OCI-LY1 (cell line): ENCODE results near the gene RFESD.

Source experiments
- H2AFZ ChIP-seq: fragments of 200-600 bp; sonication (generic), shearing (Covaris generic); 2 replicates; pipeline ENCODE4 v1.6.0; 2014; ENCODE audit warnings: antibody characterized with exemption, mild to moderate bottlenecking, low read length
- H3F3A ChIP-seq: fragments of 200-600 bp; sonication (generic), shearing (Covaris generic); 2 replicates; pipeline ENCODE4 v1.6.0; 2014; ENCODE audit warnings: mild to moderate bottlenecking, antibody characterized with exemption, low read length, moderate library complexity; ENCODE audit not compliant: insufficient read depth
- H3K27ac ChIP-seq: fragments of 200-600 bp; sonication (generic); 2 replicates; pipeline ENCODE4 v1.5.1; 2014; ENCODE audit warnings: low read length, mixed run types, mild to moderate bottlenecking, low read depth; ENCODE audit not compliant: poor library complexity, severe bottlenecking
- H3K27me3 ChIP-seq: fragments of 200-600 bp; sonication (generic); 2 replicates; pipeline ENCODE4 v1.6.0; 2014; ENCODE audit warnings: antibody characterized with exemption, mild to moderate bottlenecking, low read length, moderate library complexity; ENCODE audit not compliant: insufficient read depth
- H3K36me3 ChIP-seq: fragments of 200-600 bp; sonication (generic); 2 replicates; pipeline ENCODE4 v1.6.1; 2014; ENCODE audit warnings: mild to moderate bottlenecking, antibody characterized with exemption, low read length, moderate library complexity, mixed read lengths; ENCODE audit not compliant: insufficient read depth
- H3K4me1 ChIP-seq: fragments of 200-600 bp; sonication (generic); 2 replicates; pipeline ENCODE4 v1.5.1; 2014; ENCODE audit warnings: mild to moderate bottlenecking, low read length, moderate library complexity; ENCODE audit not compliant: insufficient read depth, severe bottlenecking
- H3K4me2 ChIP-seq: fragments of 200-600 bp; sonication (generic), shearing (Covaris generic); 2 replicates; pipeline ENCODE4 v1.6.1; 2014; ENCODE audit warnings: low read length
- H3K4me3 ChIP-seq: fragments of 200-600 bp; sonication (generic); 2 replicates; pipeline ENCODE4 v1.5.1; 2014; ENCODE audit warnings: low read length, low read depth, mild to moderate bottlenecking, mixed read lengths; ENCODE audit not compliant: poor library complexity, severe bottlenecking
- H3K79me2 ChIP-seq: fragments of 200-600 bp; shearing (Covaris generic); 2 replicates; pipeline ENCODE4 v1.6.1; 2016; ENCODE audit warnings: mixed run types, low read length, mixed read lengths; ENCODE audit not compliant: insufficient read depth
- H3K9ac ChIP-seq: fragments of 200-600 bp; sonication (generic), shearing (Covaris generic); 2 replicates; pipeline ENCODE4 v1.6.1; 2014; ENCODE audit warnings: mild to moderate bottlenecking, low read length, mixed read lengths
- H3K9me2 ChIP-seq: fragments of 200-600 bp; sonication (generic), shearing (Covaris generic); 2 replicates; pipeline ENCODE4 v1.6.1; 2014; ENCODE audit warnings: low read depth, mild to moderate bottlenecking, low read length, mixed read lengths
- H3K9me3 ChIP-seq: fragments of 200-600 bp; shearing (Covaris generic); 2 replicates; pipeline ENCODE4 v1.6.1; 2014; ENCODE audit warnings: low read length, mixed read lengths
- H4K20me1 ChIP-seq: fragments of 200-600 bp; sonication (generic), shearing (Covaris generic); 2 replicates; pipeline ENCODE4 v1.6.0; 2016; ENCODE audit warnings: mild to moderate bottlenecking, low read length; ENCODE audit not compliant: insufficient read depth
- EZH2 ChIP-seq: fragments of 200-600 bp; sonication (generic), shearing (Covaris generic); IDR thresholded peaks from 2 replicates; pipeline ENCODE4 v1.8.0; 2017; ENCODE audit warnings: borderline replicate concordance, mixed run types, mild to moderate bottlenecking, antibody characterized with exemption, low read length, moderate library complexity, mixed read lengths
- TF ChIP-seq, protein P1 (sequence below): fragments of 200-600 bp; sonication (generic), shearing (Covaris generic); IDR thresholded peaks from 2 replicates; pipeline ENCODE4 v1.5.1; 2017; ENCODE audit warnings: mild to moderate bottlenecking, antibody characterized with exemption, low read length, moderate library complexity, mixed read lengths

RFESD gene

DNA sequence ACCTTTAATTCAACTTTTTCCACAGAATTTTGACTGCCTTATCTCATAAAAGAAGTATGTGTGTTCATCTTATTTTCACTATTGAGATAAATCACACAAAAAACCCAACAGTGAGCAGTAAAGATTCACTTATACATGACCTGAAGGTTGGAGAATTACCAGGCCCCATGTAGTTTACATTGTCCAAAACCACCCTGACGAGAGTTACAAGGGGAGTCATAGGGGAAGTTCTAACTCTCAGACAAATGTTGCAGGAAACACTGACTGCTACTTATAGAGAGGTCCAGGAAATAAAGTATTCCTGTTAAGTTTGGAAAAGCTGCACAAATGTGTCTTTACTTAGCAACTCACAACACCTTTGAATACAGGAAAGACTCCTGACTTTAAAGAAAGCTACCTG is 22.2 kb downstream of the RFESD start:
- H2AFZ ChIP-seq: no peak overlapping the region
- no peaks in the 10 kb centered on the region for H3K4me1 ChIP-seq
- no peaks in the 10 kb centered on the region for H3K9me2 ChIP-seq
- H4K20me1 ChIP-seq: no peaks in the 10 kb centered on the region
- H3K79me2 ChIP-seq: no peaks in the 10 kb centered on the region
- no peaks in the 10 kb centered on the region for H3K36me3 ChIP-seq
- no peak for TF ChIP-seq EZH2
- TF ChIP-seq, protein P1, sequence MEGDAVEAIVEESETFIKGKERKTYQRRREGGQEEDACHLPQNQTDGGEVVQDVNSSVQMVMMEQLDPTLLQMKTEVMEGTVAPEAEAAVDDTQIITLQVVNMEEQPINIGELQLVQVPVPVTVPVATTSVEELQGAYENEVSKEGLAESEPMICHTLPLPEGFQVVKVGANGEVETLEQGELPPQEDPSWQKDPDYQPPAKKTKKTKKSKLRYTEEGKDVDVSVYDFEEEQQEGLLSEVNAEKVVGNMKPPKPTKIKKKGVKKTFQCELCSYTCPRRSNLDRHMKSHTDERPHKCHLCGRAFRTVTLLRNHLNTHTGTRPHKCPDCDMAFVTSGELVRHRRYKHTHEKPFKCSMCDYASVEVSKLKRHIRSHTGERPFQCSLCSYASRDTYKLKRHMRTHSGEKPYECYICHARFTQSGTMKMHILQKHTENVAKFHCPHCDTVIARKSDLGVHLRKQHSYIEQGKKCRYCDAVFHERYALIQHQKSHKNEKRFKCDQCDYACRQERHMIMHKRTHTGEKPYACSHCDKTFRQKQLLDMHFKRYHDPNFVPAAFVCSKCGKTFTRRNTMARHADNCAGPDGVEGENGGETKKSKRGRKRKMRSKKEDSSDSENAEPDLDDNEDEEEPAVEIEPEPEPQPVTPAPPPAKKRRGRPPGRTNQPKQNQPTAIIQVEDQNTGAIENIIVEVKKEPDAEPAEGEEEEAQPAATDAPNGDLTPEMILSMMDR: no peak
- no peaks in the 10 kb centered on the region for H3F3A ChIP-seq
- H3K4me2 ChIP-seq: no peak overlapping the region
- H3K27ac ChIP-seq: no peak overlapping the region
- no peaks in the 10 kb centered on the region for H3K9me3 ChIP-seq
- H3K27me3 ChIP-seq: no peaks in the 10 kb centered on the region
- H3K4me3 ChIP-seq: no peak overlapping the region
- H3K9ac ChIP-seq: no peak overlapping the region

DNA sequence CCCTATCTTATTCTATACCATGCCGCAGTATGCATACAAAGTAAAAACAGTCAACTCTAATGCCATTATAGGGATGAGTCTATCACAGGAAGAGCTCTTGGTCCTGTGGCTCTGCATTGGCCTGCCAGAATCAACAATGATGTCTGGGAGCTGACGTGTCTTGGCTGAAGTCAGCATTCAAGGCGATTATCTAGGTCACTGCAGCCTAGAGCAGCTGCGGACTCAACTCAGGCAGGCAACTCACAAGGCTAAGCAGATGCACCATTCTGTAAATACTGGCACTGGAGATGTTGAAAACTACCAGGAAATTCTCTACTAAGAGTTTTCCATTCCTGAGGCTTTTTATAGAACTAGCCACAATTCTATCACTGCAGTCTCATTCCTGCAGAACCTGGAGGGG is 23.0 kb downstream of the RFESD start:
- Histone ChIP-seq H3K79me2 (no peaks in the 10 kb centered on the region), H3K9me3 (no peaks in the 10 kb centered on the region), H3K4me3 (no peak overlapping the region), H4K20me1 (no peaks in the 10 kb centered on the region), H3K27me3 (no peaks in the 10 kb centered on the region), H3K4me2 (no peak overlapping the region), H2AFZ (no peak overlapping the region), H3K9ac (no peak overlapping the region), H3K4me1 (no peaks in the 10 kb centered on the region), H3K36me3 (no peaks in the 10 kb centered on the region), H3F3A (no peaks in the 10 kb centered on the region), H3K9me2 (no peaks in the 10 kb centered on the region), H3K27ac (no peak overlapping the region)
- no peak for TF ChIP-seq EZH2
- TF ChIP-seq, protein P1: no peak

DNA sequence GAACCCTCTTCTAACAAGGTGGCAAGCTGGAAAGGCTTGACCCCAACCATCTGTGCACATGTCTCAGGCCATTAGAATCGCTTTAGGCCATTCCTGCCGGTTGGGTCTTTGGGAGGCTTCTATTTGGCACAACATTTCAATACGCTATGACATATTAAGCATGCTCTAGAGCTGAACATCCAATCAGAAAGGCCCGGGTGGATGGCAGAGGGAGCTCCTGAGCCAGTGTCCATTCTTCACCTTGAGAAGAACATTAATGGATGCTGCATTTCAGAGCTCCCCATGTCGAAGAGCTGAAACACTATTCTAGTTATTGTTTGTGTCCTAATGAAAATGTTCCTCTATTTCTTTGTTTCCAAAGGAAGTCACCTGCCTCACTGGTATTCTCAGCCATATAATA is 23.4 kb downstream of the RFESD start:
- Histone ChIP-seq H3K27me3 (no peaks in the 10 kb centered on the region), H3K79me2 (no peaks in the 10 kb centered on the region), H4K20me1 (no peaks in the 10 kb centered on the region), H3K27ac (no peak overlapping the region), H3F3A (no peaks in the 10 kb centered on the region), H3K9ac (no peak overlapping the region), H2AFZ (no peak overlapping the region), H3K4me1 (no peaks in the 10 kb centered on the region), H3K4me3 (no peak overlapping the region), H3K9me3 (no peaks in the 10 kb centered on the region), H3K4me2 (no peak overlapping the region), H3K9me2 (no peaks in the 10 kb centered on the region), H3K36me3 (no peaks in the 10 kb centered on the region)
- TF ChIP-seq, protein P1: no peak
- TF ChIP-seq EZH2: no peak
